ENCODE measurements around the gene OGA. TPM values are rescaled to one million over a fixed set of nuclear protein-coding genes. Genes with fewer than 3 reads are reported as not detected.

The OGA gene
- total and polyA plus RNA-seq, 2 donors (not counting 3 experiments of a cell fraction or from before 2014, with no cell fraction given) = 30.8 to 118 TPM

GRCh38 chr10:101831169-101831811 is 13.0 kb upstream of the OGA start:
- peak overlapping the region; percentile 39 for H2AFZ ChIP-seq (ENCODE audit: low read depth, low read length)
- no peaks in the 10 kb centered on the region for H4K20me1 ChIP-seq (replicated peaks; ENCODE audit: control insufficient read depth, extremely low read depth, insufficient read depth, low read length)
- no peak for TF ChIP-seq POLR2A (IDR thresholded peaks at IDR 0.05; ENCODE audit: low read depth, low read length)
- no peak for TF ChIP-seq MAX (IDR thresholded peaks at IDR 0.05; ENCODE audit: insufficient read depth, insufficient read length)
- TF ChIP-seq FOS (IDR thresholded peaks at IDR 0.05; ENCODE audit: borderline replicate concordance, insufficient read depth, low read length) = no peak
- no peak for TF ChIP-seq EZH2 (IDR thresholded peaks at IDR 0.05; ENCODE audit: borderline replicate concordance, low read depth, low read length, severe bottlenecking)
- no peak for TF ChIP-seq CTCF (IDR thresholded peaks at IDR 0.05; ENCODE audit: extremely low read depth in 1 of 2, insufficient read depth in 1 of 2, low read depth in 1 of 2, low read length in 2 of 2)
- no peak for TF ChIP-seq MYC (IDR thresholded peaks at IDR 0.05; ENCODE audit: low read depth, low read length)
- no peak for TF ChIP-seq JUN (IDR thresholded peaks at IDR 0.05; ENCODE audit: borderline replicate concordance, insufficient read depth, insufficient read length, low read depth)
- TF ChIP-seq POLR2AphosphoS5 (IDR thresholded peaks at IDR 0.05; ENCODE audit: insufficient read depth, low read depth, low read length) = no peak
- TF ChIP-seq GATA2 (IDR thresholded peaks at IDR 0.05; ENCODE audit: insufficient read depth, insufficient read length, low read depth, low read length) = no peak
- H3K9me1 ChIP-seq (replicated peaks; ENCODE audit: control insufficient read depth, extremely low read depth, insufficient read depth, low read length) = no peaks in the 10 kb centered on the region
- intact Hi-C loops (cut with micrococcal nuclease) (loop anchor here (1.0 kb wide), 1 partner anchor 8 kb away; no protein-coding TSS in a partner anchor), dilution Hi-C loops (cut with MboI; ENCODE audit: extremely low pct_ligation_motif_present, low sequenced_read_pairs) (no loop called here)
- BruUV-seq (replicated peaks) = no TSS peak
- H3K4me3 ChIP-seq (replicated peaks in 1 of 3; ENCODE audit: insufficient read depth in 1 of 3, low read depth in 1 of 3, low read length in 3 of 3) = peak overlapping the region in 2 of 3 experiments; percentile 25 to 64
- FAIRE-seq = no peak
- H3K79me2 ChIP-seq (ENCODE audit: control insufficient read depth, insufficient read depth, low read length) = no peaks in the 10 kb centered on the region
- H3K4me2 ChIP-seq (ENCODE audit: insufficient read depth, low read length) = peak overlapping the region; percentile 25
- no peaks in the 10 kb centered on the region for H3K9me3 ChIP-seq (replicated peaks; ENCODE audit: control insufficient read depth, insufficient read depth, low read length)
- peaks cover 11% of the 10 kb centered on the region for H3K4me1 ChIP-seq (ENCODE audit: control insufficient read depth, extremely low read depth, insufficient read depth, low read length)
- peak overlapping the region; percentile 26 for H3K9ac ChIP-seq (replicated peaks; ENCODE audit: extremely low read depth, insufficient read depth, low read length)
- DNase-seq (ENCODE audit: low read depth, low spot score) = no peak
- H3K27me3 ChIP-seq (ENCODE audit: control insufficient read depth in 2 of 2, insufficient read depth in 2 of 2, low read length in 2 of 2) = no peaks in the 10 kb centered on the region
- H3K27ac ChIP-seq (ENCODE audit: insufficient read depth, low read depth, low read length) = no peak overlapping the region
- POLR2A ChIA-PET = no interaction called here
- CTCF ChIA-PET = interaction anchor here (2.0 kb wide), 1 partner anchor 10 kb away, joined by 12 read pairs; no protein-coding TSS in a partner anchor
- no peaks in the 10 kb centered on the region for H3K36me3 ChIP-seq (ENCODE audit: control insufficient read depth in 2 of 2, extremely low read depth in 1 of 2, insufficient read depth in 2 of 2, low read length in 2 of 2)
